Measurements from ENCODE around the gene PARD3. TPM values are rescaled to one million over a fixed set of nuclear protein-coding genes. Genes with fewer than 3 reads are reported as not detected.
"Not testable (repeated sequence)": the region's sequence is repeated elsewhere in the genome, so short reads cannot be mapped to it uniquely, and the experiment has no call there.

The PARD3 gene
- total RNA-seq, 4 donors from 2014 or later: 42.6 to 63.6 (median 55.2) TPM

- no peaks in the 10 kb centered on the region for H3K9me3 ChIP-seq
- H3K27me3 ChIP-seq: no peaks in the 10 kb centered on the region
- H3K4me1 ChIP-seq: peaks cover 0 to 54% (median 13%) of the 10 kb centered on the region in 4 donors
- H3K36me3 ChIP-seq: no peaks in the 10 kb centered on the region
- no peak for TF ChIP-seq EP300 (IDR thresholded peaks at IDR 0.05)
- no peak for TF ChIP-seq POLR2A (IDR thresholded peaks at IDR 0.05)
- TF ChIP-seq CTCF (IDR thresholded peaks at IDR 0.05): no peak
- no peak overlapping the region for H3K4me3 ChIP-seq
- no peak overlapping the region for H3K27ac ChIP-seq
- no peak for DNase-seq (ENCODE audit: low spot score in 2 of 2)
- 86 to 87% methylated on average over 9 of the region's 9 CpGs for WGBS, 2 donors
Observed at GRCh38 chr10:34759161-34759836, 55.8 kb downstream of the PARD3 start.

GRCh38 chr10:34758447-34758996 is 56.6 kb downstream of the PARD3 start:
- Histone ChIP-seq H3K27me3 (no peaks in the 10 kb centered on the region), H3K4me3 (no peak overlapping the region), H3K27ac (no peak overlapping the region), H3K36me3 (no peaks in the 10 kb centered on the region), H3K4me1 (peaks cover 0 to 60% (median 15%) of the 10 kb centered on the region in 4 donors), H3K9me3 (no peaks in the 10 kb centered on the region)
- DNase-seq (ENCODE audit: low spot score in 2 of 2): no peak
- TF ChIP-seq EP300 (IDR thresholded peaks at IDR 0.05): no peak
- TF ChIP-seq CTCF (IDR thresholded peaks at IDR 0.05): no peak
- no peak for TF ChIP-seq POLR2A (IDR thresholded peaks at IDR 0.05)
- 66 to 76% methylated on average over 3 of the region's 3 CpGs for WGBS, 2 donors

- Histone ChIP-seq H3K9me3 (no peaks in the 10 kb centered on the region), H3K4me1 (peaks cover 0 to 60% (median 18%) of the 10 kb centered on the region in 4 donors), H3K36me3 (no peaks in the 10 kb centered on the region), H3K4me3 (no peak overlapping the region), H3K27ac (no peak overlapping the region), H3K27me3 (no peaks in the 10 kb centered on the region)
- TF ChIP-seq EP300 (IDR thresholded peaks at IDR 0.05): no peak
- no peak for TF ChIP-seq CTCF (IDR thresholded peaks at IDR 0.05)
- TF ChIP-seq POLR2A (IDR thresholded peaks at IDR 0.05): no peak
- no peak for DNase-seq (ENCODE audit: low spot score in 2 of 2)
Observed at GRCh38 chr10:34757933-34758332, 57.2 kb downstream of the PARD3 start.

DNA sequence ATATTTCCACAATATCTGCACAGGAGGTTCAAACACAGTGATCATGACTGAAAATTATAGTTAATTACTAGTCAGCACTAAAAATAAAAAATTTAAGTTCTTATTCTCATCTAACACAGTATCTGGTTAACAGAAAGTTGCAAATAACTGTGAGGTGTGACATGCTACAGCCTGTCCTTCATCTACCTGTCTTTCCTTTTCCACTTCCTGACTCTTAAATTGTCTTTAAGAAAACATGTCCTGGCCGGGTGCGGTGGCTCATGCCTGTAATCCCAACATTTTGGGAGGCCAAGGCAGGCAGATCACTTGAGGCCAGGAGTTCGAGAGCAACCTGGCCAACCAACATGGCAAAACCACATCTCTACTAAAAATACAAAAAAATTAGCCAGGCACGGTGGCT is 57.9 kb downstream of the PARD3 start:
- H3K4me1 ChIP-seq: peaks cover 0 to 60% (median 18%) of the 10 kb centered on the region in 4 donors
- not testable (repeated sequence) for H3K27me3 ChIP-seq; H3K36me3 ChIP-seq; H3K27ac ChIP-seq; H3K4me3 ChIP-seq; DNase-seq (ENCODE audit: low spot score in 2 of 2); H3K9me3 ChIP-seq
- WGBS, 2 donors: 93 to 96% methylated on average over 4 of the region's 4 CpGs

- Histone ChIP-seq H3K36me3 (no peaks in the 10 kb centered on the region), H3K4me1 (peaks cover 0 to 54% (median 15%) of the 10 kb centered on the region in 4 donors), H3K9me3 (no peaks in the 10 kb centered on the region), H3K27ac (no peak overlapping the region), H3K4me3 (no peak overlapping the region), H3K27me3 (no peaks in the 10 kb centered on the region)
- WGBS, 2 donors: 94 to 95% methylated on average over 3 of the region's 3 CpGs
- TF ChIP-seq POLR2A (IDR thresholded peaks at IDR 0.05): no peak
- no peak for TF ChIP-seq EP300 (IDR thresholded peaks at IDR 0.05)
- TF ChIP-seq CTCF (IDR thresholded peaks at IDR 0.05): no peak
- DNase-seq (ENCODE audit: low spot score in 2 of 2): no peak
Observed at GRCh38 chr10:34756584-34756983, 58.5 kb downstream of the PARD3 start.
